GM12874 (cell line): ENCODE data around the gene KSR1.

ENCODE experiments used
- TF ChIP-seq, protein P1 (sequence below): IDR thresholded peaks from 2 replicates; pipeline ENCODE4 v1.5.1; 2011; ENCODE audit warnings: low read depth, mild to moderate bottlenecking, control low read depth, low read length, moderate library complexity; ENCODE audit not compliant: insufficient read depth

KSR1 gene

DNA sequence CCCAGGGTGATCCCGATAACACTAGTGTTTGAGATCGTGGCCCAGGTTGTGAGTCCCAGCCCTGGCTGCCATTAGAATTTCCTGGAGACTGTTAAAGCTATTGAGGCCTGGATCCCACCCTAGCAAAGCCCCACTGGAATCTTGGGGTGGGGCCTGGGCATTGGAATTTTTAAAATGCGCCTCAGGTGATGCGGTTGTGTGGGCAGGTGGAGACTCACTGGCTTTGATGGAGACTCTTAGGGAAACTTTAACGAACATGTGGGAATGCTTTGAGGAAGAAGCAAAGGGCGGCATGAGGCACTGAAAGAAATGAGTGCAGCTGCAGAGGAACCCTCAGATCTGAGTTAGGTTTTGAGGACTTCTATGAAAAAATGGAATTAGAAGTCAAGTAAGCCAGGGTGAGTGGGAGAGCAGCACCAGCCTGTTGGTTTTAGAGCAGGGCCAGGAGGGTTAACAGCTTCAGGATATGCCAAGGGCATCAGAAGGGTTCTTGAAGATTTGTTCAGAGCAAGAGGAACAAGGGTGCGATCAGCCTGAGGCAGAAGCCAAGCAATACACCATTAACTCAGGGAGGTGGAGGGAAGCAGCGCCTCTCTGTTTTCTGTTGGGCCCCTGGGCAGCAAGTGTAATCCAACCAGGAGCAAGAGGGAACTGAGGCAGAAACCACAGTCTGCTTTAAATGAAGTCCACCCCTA is 42.5 kb downstream of the KSR1 start:
- TF ChIP-seq, protein P1, sequence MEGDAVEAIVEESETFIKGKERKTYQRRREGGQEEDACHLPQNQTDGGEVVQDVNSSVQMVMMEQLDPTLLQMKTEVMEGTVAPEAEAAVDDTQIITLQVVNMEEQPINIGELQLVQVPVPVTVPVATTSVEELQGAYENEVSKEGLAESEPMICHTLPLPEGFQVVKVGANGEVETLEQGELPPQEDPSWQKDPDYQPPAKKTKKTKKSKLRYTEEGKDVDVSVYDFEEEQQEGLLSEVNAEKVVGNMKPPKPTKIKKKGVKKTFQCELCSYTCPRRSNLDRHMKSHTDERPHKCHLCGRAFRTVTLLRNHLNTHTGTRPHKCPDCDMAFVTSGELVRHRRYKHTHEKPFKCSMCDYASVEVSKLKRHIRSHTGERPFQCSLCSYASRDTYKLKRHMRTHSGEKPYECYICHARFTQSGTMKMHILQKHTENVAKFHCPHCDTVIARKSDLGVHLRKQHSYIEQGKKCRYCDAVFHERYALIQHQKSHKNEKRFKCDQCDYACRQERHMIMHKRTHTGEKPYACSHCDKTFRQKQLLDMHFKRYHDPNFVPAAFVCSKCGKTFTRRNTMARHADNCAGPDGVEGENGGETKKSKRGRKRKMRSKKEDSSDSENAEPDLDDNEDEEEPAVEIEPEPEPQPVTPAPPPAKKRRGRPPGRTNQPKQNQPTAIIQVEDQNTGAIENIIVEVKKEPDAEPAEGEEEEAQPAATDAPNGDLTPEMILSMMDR = no peak

DNA sequence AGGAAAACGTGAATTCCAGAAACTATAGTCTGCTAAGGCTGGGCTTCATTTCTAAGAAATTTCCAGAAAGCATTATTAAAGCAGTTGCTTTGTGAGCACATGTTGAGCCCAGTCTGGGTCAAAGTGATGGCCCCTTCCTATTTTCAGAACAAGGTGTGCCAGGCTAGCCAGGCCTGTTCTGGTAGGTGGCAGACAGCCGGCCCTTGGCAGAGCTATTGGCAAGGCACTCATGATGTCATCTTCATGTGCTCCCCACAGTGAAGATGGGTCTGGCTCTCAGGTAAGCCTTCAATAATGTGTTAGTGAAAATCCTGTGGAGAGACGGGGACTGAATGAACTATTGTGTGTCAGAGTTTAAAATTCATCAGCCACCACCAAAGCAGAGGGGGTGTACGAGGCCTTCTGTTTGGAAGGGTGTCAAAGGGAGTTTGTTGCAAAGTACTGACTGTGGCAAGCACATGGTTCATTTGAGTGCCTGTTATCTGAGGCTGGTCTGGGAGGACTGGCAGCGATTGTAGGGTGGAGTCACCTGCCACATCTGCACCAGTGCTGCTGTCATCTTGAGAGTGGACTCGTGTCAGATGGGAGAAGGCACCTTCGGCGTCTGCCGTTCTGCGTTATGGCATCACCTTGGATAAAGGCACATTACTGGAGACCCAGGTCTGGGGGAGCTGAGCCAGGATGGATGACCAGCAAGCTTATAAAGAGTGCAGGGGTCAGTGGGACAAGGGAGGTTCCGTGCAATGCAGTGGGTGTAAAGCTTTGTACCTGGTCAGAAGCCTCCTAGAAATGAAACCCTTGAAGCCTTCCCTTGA is 43.4 kb downstream of the KSR1 start:
- TF ChIP-seq, protein P1 = no peak

DNA sequence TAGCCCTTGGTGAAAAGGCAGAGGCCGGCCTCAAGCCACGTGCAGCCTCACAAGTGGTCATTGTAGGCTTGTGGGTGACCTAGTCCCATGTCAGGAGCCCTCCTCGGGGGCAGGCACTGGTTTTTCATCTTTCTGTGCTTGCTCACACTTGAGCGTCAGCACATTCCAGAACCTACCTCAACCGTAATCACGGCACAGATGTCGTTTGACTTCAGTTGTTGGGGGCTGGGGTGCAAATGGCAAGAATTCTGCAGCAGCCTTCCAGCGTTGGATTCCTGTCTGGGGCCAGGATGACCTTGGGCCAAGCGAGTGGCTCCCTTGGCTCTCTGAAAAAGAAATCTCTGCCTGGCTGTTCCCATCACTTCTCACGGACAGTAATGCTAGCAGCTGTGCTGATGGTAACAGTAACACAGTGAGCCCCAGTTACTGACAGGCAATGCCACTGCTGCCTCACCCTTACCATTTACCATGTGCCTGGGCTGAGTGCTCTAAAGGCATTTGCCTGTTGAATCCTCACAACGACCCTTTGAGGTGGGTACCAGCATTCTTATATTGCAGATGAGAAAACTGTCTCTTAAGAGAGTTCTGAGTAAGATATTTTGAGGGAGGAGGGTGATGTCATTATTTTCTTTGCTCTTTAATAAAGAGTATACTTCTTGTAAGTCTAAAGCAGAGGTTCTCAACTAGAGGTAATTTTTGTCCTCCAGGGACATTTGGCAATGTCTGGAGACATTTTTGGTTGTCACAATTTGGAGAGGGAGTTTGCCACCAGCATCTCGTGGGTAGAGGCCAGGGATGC is 46.5 kb downstream of the KSR1 start:
- TF ChIP-seq, protein P1 = no peak

DNA sequence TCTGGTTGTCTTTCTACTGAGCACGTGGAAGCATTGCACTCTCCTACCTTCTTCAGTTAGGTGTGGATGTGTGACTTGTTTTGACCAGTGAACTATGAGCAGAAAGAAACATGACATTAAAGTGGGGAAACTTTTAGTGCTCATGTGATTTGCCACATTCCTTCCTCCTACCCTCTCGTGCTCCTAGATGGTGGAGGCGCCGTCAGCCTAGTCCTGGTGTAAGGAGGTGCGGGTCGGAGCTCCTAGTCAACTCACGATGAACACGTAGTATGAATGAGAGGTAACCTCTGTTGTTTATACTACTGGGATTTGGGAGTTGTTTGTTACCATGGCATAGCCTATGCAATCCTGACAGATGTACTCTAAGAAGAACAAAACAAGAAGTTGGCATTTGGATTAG is 47.4 kb downstream of the KSR1 start:
- TF ChIP-seq, protein P1 = no peak

DNA sequence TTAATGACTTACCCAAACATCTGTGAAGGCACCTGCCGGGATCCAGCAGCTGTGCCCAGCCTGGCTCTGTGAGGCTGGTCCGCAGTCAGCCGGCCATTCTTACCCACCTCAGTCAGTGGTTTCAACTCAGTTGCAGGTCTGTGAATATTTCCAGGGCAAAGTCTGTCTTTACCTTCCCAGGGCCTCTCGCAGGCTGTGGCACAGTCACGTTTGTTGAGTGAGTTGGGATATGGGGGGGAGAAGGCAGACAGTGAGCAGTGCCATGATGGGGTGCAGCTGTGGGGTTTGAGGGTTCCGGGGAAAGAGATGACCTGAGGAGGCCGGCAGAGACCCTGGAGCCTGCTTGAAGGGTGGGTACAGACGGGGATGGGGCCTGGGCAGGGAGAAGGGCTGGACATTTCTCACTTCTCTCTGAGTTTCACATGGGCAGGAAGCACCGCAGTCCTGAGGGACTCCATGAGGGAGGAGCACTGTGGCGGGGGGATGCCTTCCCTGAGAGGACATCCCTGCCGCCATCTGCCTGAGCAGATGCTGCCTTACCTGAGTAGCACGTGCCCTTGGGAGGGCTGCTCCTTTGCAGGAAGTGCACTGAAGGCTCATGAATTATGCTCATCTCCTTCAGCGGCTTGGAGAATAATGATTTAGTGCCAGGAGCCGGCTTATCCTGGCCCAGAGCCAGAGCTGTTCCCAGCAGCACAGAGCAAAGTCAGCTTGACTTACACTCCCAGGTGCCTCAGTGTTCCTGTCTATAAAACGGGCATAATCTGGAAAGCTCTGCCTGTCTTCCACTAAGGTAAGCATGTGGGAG is 48.1 kb downstream of the KSR1 start:
- TF ChIP-seq, protein P1 = no peak

DNA sequence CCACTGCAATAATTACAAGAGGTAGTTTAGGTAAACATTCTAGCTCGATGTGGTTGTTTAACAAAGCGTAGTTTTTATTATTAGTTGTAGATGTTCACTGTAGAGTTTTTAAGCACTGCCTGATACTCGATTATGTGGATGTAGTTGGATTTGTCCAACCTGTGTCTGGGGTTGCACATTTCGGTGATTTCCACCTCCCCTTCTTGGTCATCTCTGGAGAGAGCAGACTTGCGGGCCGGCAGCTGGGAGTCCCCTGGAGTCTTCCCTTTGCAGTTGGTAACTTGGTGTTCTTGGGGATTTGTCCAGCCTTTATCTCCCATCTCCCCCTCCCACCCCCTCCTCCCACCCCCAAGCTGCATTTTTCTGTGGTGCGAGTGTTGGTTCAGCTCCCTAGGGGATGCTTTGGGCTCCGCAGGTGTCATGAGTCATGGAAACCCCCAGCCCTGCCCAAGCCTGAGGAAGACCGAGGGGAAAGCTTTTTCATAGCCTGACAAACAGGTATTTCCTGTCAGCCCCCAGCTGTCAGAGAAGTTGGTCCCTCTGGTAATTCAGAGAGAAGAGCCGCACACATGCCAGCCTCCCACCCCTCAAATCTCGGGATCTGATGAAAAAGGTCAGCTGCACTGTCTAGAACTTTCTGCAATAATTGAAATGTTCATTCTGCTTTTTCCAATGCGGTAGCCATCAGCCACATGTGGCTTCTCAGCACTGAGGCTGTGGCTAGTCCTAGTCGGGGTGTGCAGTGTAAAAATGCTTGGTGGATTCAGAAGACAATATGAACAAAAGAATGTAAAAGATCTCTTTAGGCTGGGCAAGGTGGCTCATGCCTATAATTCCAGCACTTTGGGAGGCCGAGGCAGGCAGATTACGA is 50.3 kb downstream of the KSR1 start:
- TF ChIP-seq, protein P1 = no peak
